Nephron (organoid): Measurements from ENCODE around the gene TRIM65.

Source experiments
- H3K27ac Mint-ChIP-seq, 3 experiments: 2 replicates each; pipeline ENCODE4 v1.8.0; 2020; ENCODE audit warnings: mixed read lengths in 3 of 3, mild to moderate bottlenecking in 2 of 3, moderate library complexity in 1 of 3
- H3K27me3 Mint-ChIP-seq: 2 replicates; pipeline ENCODE4 v1.8.0; 2021; ENCODE audit warnings: low read depth, mild to moderate bottlenecking, moderate library complexity, mixed read lengths
- H3K36me3 Mint-ChIP-seq: 2 replicates; pipeline ENCODE4 v1.8.0; 2020; ENCODE audit warnings: low read depth, mixed read lengths
- H3K4me1 Mint-ChIP-seq: 2 replicates; pipeline ENCODE4 v1.8.0; 2020; ENCODE audit warnings: mixed read lengths
- H3K4me3 Mint-ChIP-seq, 3 experiments: 2 replicates each; pipeline ENCODE4 v1.8.0; 2020; ENCODE audit warnings: mild to moderate bottlenecking in 3 of 3, mixed read lengths in 3 of 3, moderate library complexity in 2 of 3
- H3K9me3 Mint-ChIP-seq: 2 replicates; pipeline ENCODE4 v1.8.0; 2020; ENCODE audit warnings: mixed read lengths
- TF ChIP-seq, protein P1 (sequence below), 3 experiments: fragments of 200-600 bp; sonication (generic); IDR thresholded peaks; one replicate each; pipeline ENCODE4 v1.5.0; 2021; ENCODE audit warnings: antibody characterized with exemption in 3 of 3; ENCODE audit not compliant: unreplicated experiment in 3 of 3

Gene TRIM65

DNA sequence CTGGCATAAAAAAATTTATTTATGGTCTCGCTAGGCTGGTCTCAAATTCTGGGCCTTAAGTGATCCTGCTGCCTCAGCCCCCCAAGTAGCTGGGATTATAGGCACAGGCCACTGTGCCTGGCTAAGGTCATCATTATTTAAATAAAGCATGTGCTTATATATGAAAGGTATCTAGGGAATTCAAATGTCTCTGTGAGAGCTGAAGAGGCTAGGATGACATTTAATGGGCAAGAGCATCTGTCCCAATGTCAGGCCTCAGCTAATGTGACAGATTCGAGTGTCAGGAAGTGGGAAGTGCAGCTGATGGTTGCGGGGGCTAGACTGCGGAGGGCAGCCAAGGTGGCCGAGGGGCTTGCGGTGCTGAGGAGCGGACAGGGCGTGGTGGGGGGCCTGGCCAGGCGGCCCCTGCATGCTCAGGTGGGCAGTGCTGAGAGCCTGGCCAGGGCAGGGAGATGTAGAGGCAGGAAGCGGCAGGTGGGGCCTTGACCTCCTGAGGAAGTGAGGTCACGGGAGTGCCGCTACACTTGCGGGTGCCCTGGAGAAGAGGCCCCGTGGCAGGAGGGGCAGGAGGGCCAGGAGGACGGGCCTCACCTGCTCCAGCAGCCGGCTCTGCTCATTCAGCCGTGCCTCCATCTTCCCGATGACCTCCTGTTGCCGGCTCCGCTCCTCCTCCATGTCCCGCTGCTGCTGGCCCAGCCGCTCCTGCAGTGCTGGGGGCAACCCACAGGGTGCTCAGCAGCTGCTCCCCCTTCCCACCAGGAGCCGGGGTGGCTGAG is 20.6 kb upstream of the TRIM65 start:
- Mint-ChIP-seq H3K36me3 (peaks cover 4% of the 10 kb centered on the region), H3K4me1 (peaks cover 5% of the 10 kb centered on the region), H3K9me3 (no peaks in the 10 kb centered on the region)

DNA sequence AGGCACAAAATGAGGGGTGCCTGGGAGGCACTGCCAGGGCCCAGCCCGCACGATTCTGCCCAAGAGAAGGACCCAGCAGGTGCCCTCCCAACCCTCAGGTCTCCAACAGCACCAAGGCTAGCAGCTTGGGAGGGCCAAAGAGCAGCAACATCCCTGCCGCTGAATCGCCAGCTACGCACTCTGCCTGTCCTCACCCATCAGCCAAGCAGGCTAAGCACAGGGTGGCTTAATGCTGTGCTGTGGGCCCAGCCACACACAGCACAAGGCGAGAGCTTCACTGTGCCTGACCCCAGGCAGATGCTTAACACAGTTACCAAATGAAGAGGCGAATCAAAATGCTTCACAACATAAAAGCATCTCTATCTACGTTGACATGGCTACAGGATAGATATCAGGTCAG is 18.5 kb upstream of the TRIM65 start:
- no peaks in the 10 kb centered on the region for H3K27me3 Mint-ChIP-seq
- no peaks in the 10 kb centered on the region for H3K9me3 Mint-ChIP-seq
- H3K4me1 Mint-ChIP-seq = peaks cover 5% of the 10 kb centered on the region
- H3K27ac Mint-ChIP-seq = no peak overlapping the region
- TF ChIP-seq, protein P1, sequence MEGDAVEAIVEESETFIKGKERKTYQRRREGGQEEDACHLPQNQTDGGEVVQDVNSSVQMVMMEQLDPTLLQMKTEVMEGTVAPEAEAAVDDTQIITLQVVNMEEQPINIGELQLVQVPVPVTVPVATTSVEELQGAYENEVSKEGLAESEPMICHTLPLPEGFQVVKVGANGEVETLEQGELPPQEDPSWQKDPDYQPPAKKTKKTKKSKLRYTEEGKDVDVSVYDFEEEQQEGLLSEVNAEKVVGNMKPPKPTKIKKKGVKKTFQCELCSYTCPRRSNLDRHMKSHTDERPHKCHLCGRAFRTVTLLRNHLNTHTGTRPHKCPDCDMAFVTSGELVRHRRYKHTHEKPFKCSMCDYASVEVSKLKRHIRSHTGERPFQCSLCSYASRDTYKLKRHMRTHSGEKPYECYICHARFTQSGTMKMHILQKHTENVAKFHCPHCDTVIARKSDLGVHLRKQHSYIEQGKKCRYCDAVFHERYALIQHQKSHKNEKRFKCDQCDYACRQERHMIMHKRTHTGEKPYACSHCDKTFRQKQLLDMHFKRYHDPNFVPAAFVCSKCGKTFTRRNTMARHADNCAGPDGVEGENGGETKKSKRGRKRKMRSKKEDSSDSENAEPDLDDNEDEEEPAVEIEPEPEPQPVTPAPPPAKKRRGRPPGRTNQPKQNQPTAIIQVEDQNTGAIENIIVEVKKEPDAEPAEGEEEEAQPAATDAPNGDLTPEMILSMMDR (IDR thresholded peaks at IDR 0.05; ENCODE audit: unreplicated experiment in 3 of 3) = no peak
- H3K4me3 Mint-ChIP-seq = no peak overlapping the region
- H3K36me3 Mint-ChIP-seq = peaks cover 4% of the 10 kb centered on the region

More for the DNA sequence above, 20.6 kb upstream of the TRIM65 start:
- TF ChIP-seq, protein P1 (IDR thresholded peaks at IDR 0.05; ENCODE audit: unreplicated experiment in 3 of 3) = no peak
- peak overlapping the region in 2 of 3 experiments; percentile 6 to 74 for H3K27ac Mint-ChIP-seq
- H3K4me3 Mint-ChIP-seq = no peak overlapping the region
- no peaks in the 10 kb centered on the region for H3K27me3 Mint-ChIP-seq

DNA sequence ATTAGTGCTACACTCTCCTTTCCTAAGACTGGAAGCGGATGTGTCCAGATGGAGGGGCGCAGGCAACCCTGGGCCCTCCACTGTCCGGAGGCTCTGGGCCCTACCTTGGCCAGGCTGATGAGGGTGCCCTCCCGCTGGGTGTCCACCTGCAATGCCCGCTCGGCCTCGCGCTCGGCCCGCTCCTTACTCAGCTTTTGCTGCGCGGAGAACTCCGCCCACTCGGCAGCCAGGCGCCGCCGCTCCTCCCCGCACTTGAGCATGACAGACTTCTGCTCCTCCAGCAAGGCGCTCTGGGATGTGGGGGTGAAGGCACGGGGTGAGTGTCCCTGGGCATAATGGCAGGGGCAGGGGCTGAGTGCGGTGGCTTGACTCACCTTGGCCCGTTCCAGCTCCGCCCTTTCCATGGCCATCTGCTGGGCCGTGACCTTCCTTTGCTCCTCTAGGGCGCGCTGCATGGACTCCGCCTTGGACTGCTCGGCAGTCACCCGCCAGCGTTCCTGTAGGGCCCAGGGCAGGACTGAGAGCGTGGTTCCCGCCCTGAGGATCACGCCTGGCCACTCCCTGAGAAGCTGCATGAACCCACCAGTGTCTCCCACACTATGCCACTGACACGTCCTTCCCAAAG is 18.0 kb upstream of the TRIM65 start:
- peaks cover 5% of the 10 kb centered on the region for H3K4me1 Mint-ChIP-seq
- no peak overlapping the region for H3K4me3 Mint-ChIP-seq
- H3K27me3 Mint-ChIP-seq = no peaks in the 10 kb centered on the region
- TF ChIP-seq, protein P1 (IDR thresholded peaks at IDR 0.05; ENCODE audit: unreplicated experiment in 3 of 3) = no peak
- H3K36me3 Mint-ChIP-seq = peaks cover 4% of the 10 kb centered on the region
- H3K9me3 Mint-ChIP-seq = no peaks in the 10 kb centered on the region
- no peak overlapping the region for H3K27ac Mint-ChIP-seq

DNA sequence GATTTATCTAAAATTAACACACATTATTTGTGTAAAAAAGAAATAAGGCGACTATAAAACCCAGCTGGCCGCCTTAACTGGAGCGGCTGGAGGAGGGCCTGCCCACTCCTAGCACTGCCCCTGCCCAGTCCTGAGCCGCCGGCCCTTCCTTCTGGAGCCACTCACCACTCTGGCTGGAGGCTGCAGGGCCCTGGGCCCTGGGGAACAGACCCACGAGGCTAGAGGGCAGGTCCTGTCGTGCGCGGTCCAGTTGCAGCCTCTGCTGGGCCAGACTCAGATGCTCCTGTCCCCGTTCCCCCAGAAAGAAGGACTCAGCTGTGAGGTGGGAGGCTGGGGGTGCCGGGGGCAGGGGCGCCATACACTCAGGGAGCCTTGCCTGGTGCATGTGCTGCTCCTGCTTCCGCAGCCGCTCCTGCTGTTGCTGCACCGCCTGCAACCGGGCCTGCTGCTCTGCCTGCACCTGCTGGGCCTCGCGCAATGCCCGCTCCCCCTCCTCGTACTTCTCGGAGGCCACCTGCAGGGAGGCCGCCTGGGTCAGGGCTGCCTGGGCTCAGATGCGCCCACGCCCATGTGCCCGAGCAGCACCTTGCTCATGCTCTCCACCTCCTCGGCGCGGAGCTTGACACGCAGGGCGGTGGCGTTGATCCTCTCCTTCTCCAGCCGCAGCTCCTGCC is 16.9 kb upstream of the TRIM65 start:
- Mint-ChIP-seq H3K27ac (no peak overlapping the region), H3K4me1 (peaks cover 5% of the 10 kb centered on the region), H3K4me3 (no peak overlapping the region), H3K36me3 (peaks cover 4% of the 10 kb centered on the region), H3K27me3 (no peaks in the 10 kb centered on the region), H3K9me3 (no peaks in the 10 kb centered on the region)
- TF ChIP-seq, protein P1 (IDR thresholded peaks at IDR 0.05; ENCODE audit: unreplicated experiment in 3 of 3) = no peak

DNA sequence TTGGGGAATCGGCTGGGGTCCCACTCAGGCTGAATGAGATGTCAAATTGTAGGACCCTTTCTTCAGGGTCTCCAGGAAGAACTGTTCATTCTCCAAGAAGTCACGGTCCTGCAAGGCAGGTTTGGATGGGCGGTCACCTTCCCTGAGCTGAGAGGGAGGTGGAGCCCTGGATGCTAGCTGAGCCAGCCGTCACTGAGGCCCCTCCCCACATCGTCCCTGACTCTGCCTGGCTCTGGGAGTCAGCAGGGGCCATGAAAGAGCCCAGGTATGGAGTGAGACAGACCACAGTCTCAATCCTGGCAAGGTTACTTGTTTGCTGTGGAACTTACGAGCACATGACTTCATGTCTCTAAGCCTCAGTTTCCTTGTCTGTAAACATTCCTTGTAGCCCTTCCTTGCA is 13.9 kb upstream of the TRIM65 start:
- no peaks in the 10 kb centered on the region for H3K4me1 Mint-ChIP-seq
- no peak overlapping the region for H3K4me3 Mint-ChIP-seq
- no peak overlapping the region for H3K27ac Mint-ChIP-seq
- no peaks in the 10 kb centered on the region for H3K9me3 Mint-ChIP-seq
- no peaks in the 10 kb centered on the region for H3K36me3 Mint-ChIP-seq
- H3K27me3 Mint-ChIP-seq = no peaks in the 10 kb centered on the region
- TF ChIP-seq, protein P1 (IDR thresholded peaks at IDR 0.05; ENCODE audit: unreplicated experiment in 3 of 3) = no peak
